Pulmonary artery endothelial cell (primary cell): ENCODE data around the gene KLF7. TPM values are rescaled to one million over a fixed set of nuclear protein-coding genes. Genes with fewer than 3 reads are reported as not detected.

Experiments used
- DNase-seq: peaks from one replicate; pipeline ENCODE4 v3.0.0-alpha.2; 2011; ENCODE audit warnings: low read depth, low spot score
- total RNA-seq: library from RNA; depleted of rRNA; stranded (reverse); fragments of >200 nt; gene quantifications from 2 replicates; pipeline ENCODE4 v1.2.3, GENCODE V29; 2014

KLF7 gene
- total RNA-seq, 1 donor from 2014 or later = 14.0 TPM

DNA sequence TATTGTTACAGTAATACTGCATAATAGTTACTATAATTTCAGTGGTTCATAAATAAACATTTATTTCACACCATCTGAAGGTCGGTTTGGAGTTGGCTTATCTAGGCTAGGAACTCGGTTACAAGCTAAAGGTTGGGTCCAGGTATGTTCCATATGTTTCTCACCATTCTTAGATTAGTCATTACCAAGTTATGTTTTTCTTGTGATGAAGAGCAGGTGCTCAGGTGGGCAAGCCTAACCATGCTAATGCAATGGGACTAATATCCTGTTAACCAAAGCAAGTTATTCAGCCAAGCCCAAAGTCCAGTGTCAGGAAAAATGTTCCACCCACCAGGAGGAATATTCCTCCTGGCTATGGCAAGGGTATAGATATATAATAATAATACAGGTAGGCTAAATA, 133.3 kb downstream of the KLF7 start:
- DNase-seq = no peak

Other genes starting within 250 kb of the KLF7 start
- not detected in 2 replicates for gene CPO, start 226.4 kb downstream of the KLF7 start, total RNA-seq